ENCODE results near the gene ASCL1.

The ASCL1 gene

GRCh38 chr12:102951841-102952240 is 5.6 kb upstream of the ASCL1 start:
- DNase-seq (ENCODE audit: low spot score) = no peak

- no peak for DNase-seq (ENCODE audit: low spot score)
These were observed 4.3 kb upstream of the ASCL1 start for GRCh38 chr12:102953221-102953620.

- no peak for DNase-seq (ENCODE audit: low spot score)
These were observed 3.3 kb upstream of the ASCL1 start for GRCh38 chr12:102954134-102954533.

DNA sequence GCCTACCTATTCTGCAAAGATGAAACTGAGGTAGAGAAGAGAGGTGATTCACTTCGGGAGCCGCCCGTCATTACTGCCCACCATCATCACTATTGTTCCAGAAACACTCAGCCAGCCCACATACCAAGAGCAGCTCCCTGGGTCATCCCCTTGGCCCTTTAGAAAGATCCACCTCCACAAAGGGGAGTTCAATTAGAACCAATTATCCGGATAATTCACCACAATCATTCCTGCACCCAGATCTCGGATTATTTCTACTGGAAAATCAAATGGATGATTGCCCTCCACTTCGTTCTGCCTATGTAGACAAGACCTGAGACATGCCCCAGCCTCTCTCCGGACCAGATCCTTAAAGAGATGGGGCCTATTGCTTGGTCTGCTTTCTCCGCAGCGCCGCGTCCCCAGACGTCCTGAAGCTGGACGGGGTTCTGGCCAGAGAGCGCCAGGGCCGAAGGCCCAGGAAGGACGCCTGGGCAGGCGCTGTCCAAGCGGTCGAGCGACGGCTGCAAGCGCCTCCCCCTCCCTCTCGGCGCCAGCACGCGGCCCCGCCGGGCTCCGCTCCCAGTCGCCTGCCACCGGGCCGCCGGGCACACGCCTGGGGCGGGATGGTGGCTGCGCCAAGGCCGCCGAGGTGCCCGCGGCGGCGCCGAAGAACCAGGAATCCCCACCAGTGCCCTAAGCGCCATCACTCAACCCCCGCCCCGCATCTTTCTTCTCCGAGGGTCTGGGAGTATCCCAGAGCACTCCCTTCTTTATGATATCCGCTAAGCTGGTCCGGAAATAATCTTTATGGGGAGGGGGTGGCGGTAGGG is 1.3 kb upstream of the ASCL1 start:
- DNase-seq (ENCODE audit: low spot score) = no peak

DNA sequence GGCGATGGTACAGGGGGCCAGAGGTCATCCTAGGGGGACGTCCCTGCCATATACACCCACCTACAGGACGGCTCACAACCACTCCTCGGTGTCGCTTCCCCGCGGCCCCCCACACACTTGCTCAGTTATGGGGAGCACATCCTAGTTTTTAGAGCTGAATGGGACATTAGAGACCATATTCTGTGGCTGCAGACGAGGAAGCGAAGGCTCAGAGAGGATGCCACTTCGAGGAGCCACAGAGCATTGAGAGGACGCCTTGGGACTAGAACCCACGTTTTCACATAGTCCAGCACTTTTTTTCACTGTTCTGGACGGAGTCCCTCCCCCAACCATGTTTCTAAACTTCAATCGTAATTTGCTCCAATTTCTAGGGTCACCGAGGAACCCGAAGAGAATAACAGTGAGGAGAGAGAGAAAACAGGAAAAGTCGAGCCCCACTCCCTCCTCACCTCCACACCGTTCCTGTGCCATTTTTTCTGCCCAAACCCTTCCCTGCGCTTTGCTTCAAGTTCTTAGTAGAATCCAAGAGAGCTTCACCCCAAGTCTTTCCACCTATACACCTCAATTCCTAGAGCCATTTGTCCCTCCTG is 641 bp upstream of the ASCL1 start:
- DNase-seq (ENCODE audit: low spot score) = no peak

GRCh38 chr12:102958073-102958829 is 777 bp downstream of the ASCL1 start:
- DNase-seq (ENCODE audit: low spot score) = peak; percentile 28

- DNase-seq (ENCODE audit: low spot score) = no peak
These were observed 1.3 kb downstream of the ASCL1 start for GRCh38 chr12:102958830-102959176.

- DNase-seq (ENCODE audit: low spot score) = no peak
These were observed 1.9 kb downstream of the ASCL1 start for GRCh38 chr12:102959391-102959790.

GRCh38 chr12:102960766-102961465 is 3.4 kb downstream of the ASCL1 start:
- no peak for DNase-seq (ENCODE audit: low spot score)

GRCh38 chr12:102961466-102961855 is 4.0 kb downstream of the ASCL1 start:
- no peak for DNase-seq (ENCODE audit: low spot score)

DNA sequence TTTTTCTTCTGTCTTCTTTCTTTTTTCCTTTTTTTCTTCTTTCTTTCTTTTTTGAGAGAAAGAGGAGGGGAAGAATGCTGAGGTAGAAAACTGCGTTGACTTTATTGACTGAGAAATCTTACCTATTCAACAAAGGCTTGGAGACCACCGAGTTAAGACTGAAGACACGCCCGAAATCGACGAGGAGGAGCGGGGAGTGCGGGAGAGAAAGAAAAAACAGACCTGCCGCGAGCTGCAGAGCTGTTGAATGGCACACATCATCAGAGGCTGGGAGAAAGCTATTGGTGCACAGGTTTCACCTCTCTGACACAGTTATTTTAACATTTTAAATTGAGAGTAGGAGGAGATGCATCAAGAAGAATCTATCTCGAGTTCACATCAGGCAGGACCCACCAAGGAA is 5.1 kb downstream of the ASCL1 start:
- DNase-seq (ENCODE audit: low spot score) = no peak

- DNase-seq (ENCODE audit: low spot score) = no peak
These were observed 5.5 kb downstream of the ASCL1 start for GRCh38 chr12:102962986-102963385.

GRCh38 chr12:102963796-102964195 is 6.3 kb downstream of the ASCL1 start:
- DNase-seq (ENCODE audit: low spot score) = no peak

DNA sequence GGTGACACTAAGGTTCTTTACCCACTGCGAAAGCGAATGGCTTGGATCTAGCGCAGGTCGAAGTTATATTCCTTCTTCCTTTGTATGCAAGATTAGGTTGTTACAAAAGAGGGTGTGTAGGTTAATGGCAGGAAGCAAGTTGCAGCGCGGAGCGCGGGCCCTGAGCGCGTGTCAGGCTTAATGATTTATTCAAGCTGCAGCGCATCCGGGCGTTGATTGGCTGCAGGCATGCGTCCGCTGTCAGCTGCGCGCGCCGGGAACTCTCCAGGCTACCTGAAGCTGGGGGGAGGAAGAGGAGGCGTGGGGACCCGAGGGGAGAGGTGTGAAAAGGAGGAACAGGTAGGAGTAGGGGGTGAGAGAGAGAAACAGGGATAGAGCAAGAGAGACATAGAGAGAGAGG is 7.4 kb downstream of the ASCL1 start:
- DNase-seq (ENCODE audit: low spot score) = no peak

- DNase-seq (ENCODE audit: low spot score) = no peak
These were observed 8.0 kb downstream of the ASCL1 start for GRCh38 chr12:102965281-102966155.

DNA sequence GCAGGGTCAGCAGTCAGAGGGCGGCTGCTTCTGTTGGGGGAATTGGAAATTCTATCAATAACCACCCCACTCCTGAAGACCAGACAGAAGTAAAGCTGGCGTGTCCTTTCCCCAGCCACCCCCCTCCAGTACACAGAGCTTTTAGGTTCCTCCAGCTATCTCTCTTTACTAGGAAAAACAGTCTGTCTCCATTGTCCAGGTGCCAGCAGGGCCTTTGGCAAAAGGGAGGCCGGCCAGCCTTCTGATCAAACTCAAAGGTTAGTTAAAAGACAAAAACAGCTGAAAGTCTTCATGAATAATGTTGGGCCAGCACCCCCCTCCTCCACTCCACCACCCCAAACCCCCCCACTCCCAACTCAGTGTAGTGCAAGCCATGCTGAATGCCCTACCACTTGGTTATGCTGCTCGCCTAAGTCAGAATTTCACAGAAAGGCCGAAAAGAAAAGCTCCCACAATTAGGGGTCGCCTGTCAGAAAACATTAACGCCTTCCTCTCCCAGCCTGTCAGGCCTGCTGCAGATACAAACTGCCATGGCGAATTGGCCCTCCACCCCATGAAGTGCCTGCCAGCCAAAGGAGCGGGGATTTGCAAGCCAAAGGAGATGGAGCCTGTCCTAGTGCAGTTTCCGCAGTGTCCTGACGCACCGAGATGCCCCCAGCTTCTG is 8.9 kb downstream of the ASCL1 start:
- no peak for DNase-seq (ENCODE audit: low spot score)

DNA sequence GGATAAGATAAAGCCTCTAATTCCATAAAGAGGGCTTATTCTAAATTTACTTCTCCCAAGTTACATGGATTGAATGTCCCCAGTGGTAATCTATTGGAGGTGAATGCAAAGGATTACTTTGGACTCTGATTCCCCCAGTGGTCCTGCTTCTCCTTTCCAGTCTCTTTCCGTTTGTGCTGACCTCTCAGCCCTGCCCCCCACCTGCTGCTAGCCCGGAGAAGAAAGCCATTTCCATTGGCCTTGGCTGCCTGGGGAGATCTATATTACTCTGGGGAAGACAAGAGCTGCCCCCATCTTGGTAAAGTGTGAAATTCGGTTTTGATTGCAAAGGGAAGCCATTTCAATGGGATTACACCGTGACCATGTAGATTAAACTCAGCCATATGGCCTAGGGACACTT is 13.3 kb downstream of the ASCL1 start:
- no peak for DNase-seq (ENCODE audit: low spot score)

DNA sequence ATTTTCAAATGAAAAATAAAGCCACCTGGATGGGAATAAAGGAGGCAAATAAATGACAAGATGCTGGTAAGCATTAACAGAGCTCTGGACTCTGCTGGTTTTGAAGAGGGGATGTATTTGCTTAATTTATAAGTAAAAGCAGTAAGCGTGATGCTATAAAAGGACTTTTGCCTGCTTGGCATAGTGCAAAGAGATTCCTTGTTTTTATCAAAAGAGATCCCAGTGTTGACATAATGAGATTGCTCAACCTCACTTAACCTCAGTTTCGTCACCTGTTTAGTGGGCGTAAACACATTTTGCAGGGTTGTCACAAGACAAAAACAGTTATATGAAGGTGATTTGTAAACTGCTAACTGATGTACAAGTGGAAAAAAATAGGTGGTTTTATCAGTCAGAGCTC is 13.8 kb downstream of the ASCL1 start:
- no peak for DNase-seq (ENCODE audit: low spot score)

DNA sequence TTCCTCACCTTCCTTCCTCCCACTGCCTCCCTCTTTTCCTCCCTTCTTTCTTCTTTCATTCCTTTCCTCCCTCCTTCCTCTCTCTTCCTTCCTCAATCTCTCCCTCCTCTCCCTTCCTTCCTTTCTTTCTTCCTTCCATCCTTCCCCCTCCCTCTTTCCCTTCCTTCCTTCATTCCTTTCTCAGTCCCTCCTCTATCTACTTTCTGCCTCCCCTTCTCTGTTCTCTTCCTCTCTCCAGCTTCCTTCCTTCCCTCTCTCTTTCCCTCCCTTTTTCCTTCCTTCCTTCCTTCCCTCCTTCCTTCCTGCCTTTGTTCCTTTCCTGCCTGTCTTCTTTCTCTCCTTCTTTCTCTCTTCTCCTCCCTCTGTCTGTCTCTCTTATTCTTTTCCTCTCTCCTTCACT is 16.1 kb downstream of the ASCL1 start:
- DNase-seq (ENCODE audit: low spot score) = no peak

DNA sequence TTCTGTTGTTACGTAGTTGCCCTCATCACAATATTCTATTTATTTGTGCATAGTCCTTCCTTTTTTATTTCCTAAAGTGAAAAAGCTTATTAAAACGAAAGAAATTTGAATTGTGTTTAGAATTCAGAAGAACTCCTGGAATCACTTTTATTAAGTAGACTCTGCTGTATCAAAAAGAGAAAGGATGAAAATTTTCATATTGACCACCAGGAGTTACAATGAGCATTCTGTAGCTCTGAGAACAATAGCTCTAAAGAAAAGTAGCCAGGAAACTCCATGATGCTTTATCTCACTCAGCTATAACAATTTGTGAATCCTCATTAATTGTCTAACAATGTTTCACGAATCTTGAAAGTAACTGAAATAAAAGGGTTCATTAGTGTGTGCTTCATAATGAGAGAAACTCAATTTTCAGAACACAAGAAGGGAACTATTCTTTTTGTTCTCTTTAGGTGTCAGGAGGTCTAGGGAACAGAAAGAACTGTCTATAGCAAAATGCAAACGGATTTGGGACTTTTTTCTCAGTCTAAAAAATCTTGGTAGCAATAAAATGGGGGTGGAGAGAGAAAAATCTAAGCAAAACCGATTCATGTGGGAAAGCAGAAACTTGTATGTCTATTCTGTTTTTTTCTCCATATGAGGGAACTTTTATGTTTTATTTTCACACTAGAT is 19.3 kb downstream of the ASCL1 start:
- DNase-seq (ENCODE audit: low spot score) = no peak
